ENCODE data around the gene ASMTL. TPM values are rescaled to one million over a fixed set of nuclear protein-coding genes. Genes with fewer than 3 reads are reported as not detected.
A peak's percentile ranks its signal among the peaks of the same experiment; 100 is the strongest.

ASMTL gene
- total RNA-seq, 1 donor from 2014 or later: 4.7 TPM

GRCh38 chrX:1453951-1454785, 1.5 kb upstream of the ASMTL start:
- FAIRE-seq: no peak
- Histone ChIP-seq H3K27me3 (ENCODE audit: control insufficient read depth, insufficient read depth, low read length) (no peaks in the 10 kb centered on the region), H3K36me3 (ENCODE audit: control insufficient read depth, insufficient read depth, low read length) (no peaks in the 10 kb centered on the region), H3K4me3 (ENCODE audit: low read depth, low read length) (peak overlapping the region; percentile 9)
- DNase-seq (ENCODE audit: low read depth): peak; percentile 50
- TF ChIP-seq, protein P1, sequence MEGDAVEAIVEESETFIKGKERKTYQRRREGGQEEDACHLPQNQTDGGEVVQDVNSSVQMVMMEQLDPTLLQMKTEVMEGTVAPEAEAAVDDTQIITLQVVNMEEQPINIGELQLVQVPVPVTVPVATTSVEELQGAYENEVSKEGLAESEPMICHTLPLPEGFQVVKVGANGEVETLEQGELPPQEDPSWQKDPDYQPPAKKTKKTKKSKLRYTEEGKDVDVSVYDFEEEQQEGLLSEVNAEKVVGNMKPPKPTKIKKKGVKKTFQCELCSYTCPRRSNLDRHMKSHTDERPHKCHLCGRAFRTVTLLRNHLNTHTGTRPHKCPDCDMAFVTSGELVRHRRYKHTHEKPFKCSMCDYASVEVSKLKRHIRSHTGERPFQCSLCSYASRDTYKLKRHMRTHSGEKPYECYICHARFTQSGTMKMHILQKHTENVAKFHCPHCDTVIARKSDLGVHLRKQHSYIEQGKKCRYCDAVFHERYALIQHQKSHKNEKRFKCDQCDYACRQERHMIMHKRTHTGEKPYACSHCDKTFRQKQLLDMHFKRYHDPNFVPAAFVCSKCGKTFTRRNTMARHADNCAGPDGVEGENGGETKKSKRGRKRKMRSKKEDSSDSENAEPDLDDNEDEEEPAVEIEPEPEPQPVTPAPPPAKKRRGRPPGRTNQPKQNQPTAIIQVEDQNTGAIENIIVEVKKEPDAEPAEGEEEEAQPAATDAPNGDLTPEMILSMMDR (IDR thresholded peaks at IDR 0.05; ENCODE audit: insufficient read depth, low read length, severe bottlenecking): peak; percentile 97

DNA sequence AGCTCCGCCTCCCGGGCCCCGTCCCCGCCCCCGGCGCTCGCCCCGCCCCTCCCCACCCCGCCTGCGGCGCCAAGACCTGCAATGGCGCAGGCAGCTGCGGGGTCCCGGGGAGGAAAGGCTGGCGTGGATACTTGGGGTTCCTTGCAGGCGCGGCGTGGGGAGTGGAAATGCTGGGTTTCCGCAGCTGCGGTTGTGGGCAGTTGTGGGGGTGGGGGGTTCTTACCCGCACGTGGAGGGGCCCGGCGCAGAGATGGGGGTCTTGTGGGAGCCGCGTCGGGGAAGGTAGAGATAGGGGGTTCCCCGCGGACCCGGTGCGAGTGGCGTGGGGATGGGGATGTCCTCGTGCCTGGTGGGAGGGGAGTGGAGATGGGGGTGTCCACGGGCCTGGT, 680 bp upstream of the ASMTL start:
- TF ChIP-seq, protein P1 (IDR thresholded peaks at IDR 0.05; ENCODE audit: insufficient read depth, low read length, severe bottlenecking): no peak
- Histone ChIP-seq H3K4me3 (ENCODE audit: low read depth, low read length) (peak overlapping the region; percentile 65), H3K27me3 (ENCODE audit: control insufficient read depth, insufficient read depth, low read length) (no peaks in the 10 kb centered on the region), H3K36me3 (ENCODE audit: control insufficient read depth, insufficient read depth, low read length) (no peaks in the 10 kb centered on the region)
- DNase-seq (ENCODE audit: low read depth) (no peak), FAIRE-seq (no peak)

- H3K36me3 ChIP-seq (ENCODE audit: control insufficient read depth, insufficient read depth, low read length): no peaks in the 10 kb centered on the region
- peak overlapping the region; percentile 96 for H3K4me3 ChIP-seq (ENCODE audit: low read depth, low read length)
- no peaks in the 10 kb centered on the region for H3K27me3 ChIP-seq (ENCODE audit: control insufficient read depth, insufficient read depth, low read length)
- FAIRE-seq (no peak), DNase-seq (ENCODE audit: low read depth) (no peak)
- TF ChIP-seq, protein P1 (IDR thresholded peaks at IDR 0.05; ENCODE audit: insufficient read depth, low read length, severe bottlenecking): no peak
Measured at GRCh38 chrX:1451661-1452515, 821 bp downstream of the ASMTL start.

GRCh38 chrX:1451251-1451660, 1.5 kb downstream of the ASMTL start:
- no peaks in the 10 kb centered on the region for H3K36me3 ChIP-seq (ENCODE audit: control insufficient read depth, insufficient read depth, low read length)
- no peak overlapping the region for H3K4me3 ChIP-seq (ENCODE audit: low read depth, low read length)
- FAIRE-seq (no peak), DNase-seq (ENCODE audit: low read depth) (no peak)
- H3K27me3 ChIP-seq (ENCODE audit: control insufficient read depth, insufficient read depth, low read length): no peaks in the 10 kb centered on the region
- TF ChIP-seq, protein P1 (IDR thresholded peaks at IDR 0.05; ENCODE audit: insufficient read depth, low read length, severe bottlenecking): no peak

GRCh38 chrX:1450361-1451161, 2.1 kb downstream of the ASMTL start:
- TF ChIP-seq, protein P1 (IDR thresholded peaks at IDR 0.05; ENCODE audit: insufficient read depth, low read length, severe bottlenecking): no peak
- Histone ChIP-seq H3K27me3 (ENCODE audit: control insufficient read depth, insufficient read depth, low read length) (no peaks in the 10 kb centered on the region), H3K36me3 (ENCODE audit: control insufficient read depth, insufficient read depth, low read length) (no peaks in the 10 kb centered on the region), H3K4me3 (ENCODE audit: low read depth, low read length) (no peak overlapping the region)
- DNase-seq (ENCODE audit: low read depth): no peak
- no peak for FAIRE-seq
